ENCODE results near the gene TMEM17.

- TF ChIP-seq, protein P1, sequence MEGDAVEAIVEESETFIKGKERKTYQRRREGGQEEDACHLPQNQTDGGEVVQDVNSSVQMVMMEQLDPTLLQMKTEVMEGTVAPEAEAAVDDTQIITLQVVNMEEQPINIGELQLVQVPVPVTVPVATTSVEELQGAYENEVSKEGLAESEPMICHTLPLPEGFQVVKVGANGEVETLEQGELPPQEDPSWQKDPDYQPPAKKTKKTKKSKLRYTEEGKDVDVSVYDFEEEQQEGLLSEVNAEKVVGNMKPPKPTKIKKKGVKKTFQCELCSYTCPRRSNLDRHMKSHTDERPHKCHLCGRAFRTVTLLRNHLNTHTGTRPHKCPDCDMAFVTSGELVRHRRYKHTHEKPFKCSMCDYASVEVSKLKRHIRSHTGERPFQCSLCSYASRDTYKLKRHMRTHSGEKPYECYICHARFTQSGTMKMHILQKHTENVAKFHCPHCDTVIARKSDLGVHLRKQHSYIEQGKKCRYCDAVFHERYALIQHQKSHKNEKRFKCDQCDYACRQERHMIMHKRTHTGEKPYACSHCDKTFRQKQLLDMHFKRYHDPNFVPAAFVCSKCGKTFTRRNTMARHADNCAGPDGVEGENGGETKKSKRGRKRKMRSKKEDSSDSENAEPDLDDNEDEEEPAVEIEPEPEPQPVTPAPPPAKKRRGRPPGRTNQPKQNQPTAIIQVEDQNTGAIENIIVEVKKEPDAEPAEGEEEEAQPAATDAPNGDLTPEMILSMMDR (IDR thresholded peaks at IDR 0.05) = no peak
- TF ChIP-seq POLR2A (IDR thresholded peaks at IDR 0.05) = no peak
Measured at GRCh38 chr2:62501069-62501468, 4.9 kb downstream of the TMEM17 start.

Data from thyroid gland (tissue), 4 donors.